ENCODE data around the gene METTL21C. TPM values are rescaled to one million over a fixed set of nuclear protein-coding genes. Genes with fewer than 3 reads are reported as not detected.

METTL21C gene
- polyA plus RNA-seq, 12 donors, result 8.5 to 55.7 (median 24.3) TPM; not detected in 1

GRCh38 chr13:102677122-102677521 is 17.7 kb downstream of the METTL21C start:
- DNase-seq, result no peak

GRCh38 chr13:102675115-102675514 is 19.7 kb downstream of the METTL21C start:
- DNase-seq, result no peak

- no peak for DNase-seq
Measured at GRCh38 chr13:102670130-102670529, 24.7 kb downstream of the METTL21C start.

- no peak for DNase-seq
Measured at GRCh38 chr13:102667911-102668310, 26.9 kb downstream of the METTL21C start.

GRCh38 chr13:102667023-102667422 is 27.8 kb downstream of the METTL21C start:
- no peak for DNase-seq

GRCh38 chr13:102659168-102659713 is 35.6 kb downstream of the METTL21C start:
- no peak for DNase-seq

GRCh38 chr13:102658660-102659059 is 36.2 kb downstream of the METTL21C start:
- no peak for DNase-seq

GRCh38 chr13:102657630-102658029 is 37.2 kb downstream of the METTL21C start:
- no peak for DNase-seq

GRCh38 chr13:102654756-102655155 is 40.1 kb downstream of the METTL21C start:
- DNase-seq, result no peak

GRCh38 chr13:102651892-102652291 is 43.0 kb downstream of the METTL21C start:
- DNase-seq, result no peak

GRCh38 chr13:102651392-102651791 is 43.5 kb downstream of the METTL21C start:
- no peak for DNase-seq

- DNase-seq, result no peak
Measured at GRCh38 chr13:102650444-102650843, 44.4 kb downstream of the METTL21C start.

GRCh38 chr13:102648046-102648445 is 46.8 kb downstream of the METTL21C start:
- DNase-seq, result no peak

- no peak for DNase-seq
Measured at GRCh38 chr13:102645701-102646100, 49.1 kb downstream of the METTL21C start.

GRCh38 chr13:102643656-102644055 is 51.2 kb downstream of the METTL21C start:
- DNase-seq, result no peak

- no peak for DNase-seq
Measured at GRCh38 chr13:102642475-102642874, 52.4 kb downstream of the METTL21C start.

GRCh38 chr13:102642029-102642428 is 52.8 kb downstream of the METTL21C start:
- no peak for DNase-seq

GRCh38 chr13:102638741-102639140 is 56.1 kb downstream of the METTL21C start:
- no peak for DNase-seq

Other genes starting within 250 kb of the METTL21C start
- gene TPP2, start 98.1 kb downstream of the METTL21C start, polyA plus RNA-seq (ENCODE audit: insufficient read length in 12 of 12), result 10 to 100 TPM; 23.4 to 77.3 (median 64.1) TPM
- gene TEX30, start 78.7 kb upstream of the METTL21C start, polyA plus RNA-seq (ENCODE audit: insufficient read length in 12 of 12), result 10 to 100 TPM in 10 of 12 donors, 1 to 10 TPM in 1, not detected in 1; 9.2 to 31.7 (median 14.7) TPM
- 10 to 100 TPM in 11 of 12 donors, not detected in 1; 15.6 to 40.8 (median 27.0) TPM for gene POGLUT2, start 103.9 kb upstream of the METTL21C start, polyA plus RNA-seq (ENCODE audit: insufficient read length in 12 of 12)
- 10 to 100 TPM in 11 of 12 donors, not detected in 1; 24.6 to 53.0 (median 33.5) TPM for gene BIVM, start 104.1 kb upstream of the METTL21C start, polyA plus RNA-seq (ENCODE audit: insufficient read length in 12 of 12)
- 10 to 100 TPM in 11 of 12 donors, not detected in 1; 32.5 to 89.5 (median 43.2) TPM for gene ERCC5, start 151.0 kb upstream of the METTL21C start, polyA plus RNA-seq (ENCODE audit: insufficient read length in 12 of 12)